CD4-positive, alpha-beta T cell treated with Interleukin-17A for 1 hour (primary cell): ENCODE results near the gene ZNF350.
"Not testable (repeated sequence)": the region's sequence is repeated elsewhere in the genome, so short reads cannot be mapped to it uniquely, and the experiment has no call there.

Experiments
- DNase-seq: peaks from one replicate; pipeline ENCODE4 v3.0.0-alpha.2; 2020

Gene ZNF350

DNA sequence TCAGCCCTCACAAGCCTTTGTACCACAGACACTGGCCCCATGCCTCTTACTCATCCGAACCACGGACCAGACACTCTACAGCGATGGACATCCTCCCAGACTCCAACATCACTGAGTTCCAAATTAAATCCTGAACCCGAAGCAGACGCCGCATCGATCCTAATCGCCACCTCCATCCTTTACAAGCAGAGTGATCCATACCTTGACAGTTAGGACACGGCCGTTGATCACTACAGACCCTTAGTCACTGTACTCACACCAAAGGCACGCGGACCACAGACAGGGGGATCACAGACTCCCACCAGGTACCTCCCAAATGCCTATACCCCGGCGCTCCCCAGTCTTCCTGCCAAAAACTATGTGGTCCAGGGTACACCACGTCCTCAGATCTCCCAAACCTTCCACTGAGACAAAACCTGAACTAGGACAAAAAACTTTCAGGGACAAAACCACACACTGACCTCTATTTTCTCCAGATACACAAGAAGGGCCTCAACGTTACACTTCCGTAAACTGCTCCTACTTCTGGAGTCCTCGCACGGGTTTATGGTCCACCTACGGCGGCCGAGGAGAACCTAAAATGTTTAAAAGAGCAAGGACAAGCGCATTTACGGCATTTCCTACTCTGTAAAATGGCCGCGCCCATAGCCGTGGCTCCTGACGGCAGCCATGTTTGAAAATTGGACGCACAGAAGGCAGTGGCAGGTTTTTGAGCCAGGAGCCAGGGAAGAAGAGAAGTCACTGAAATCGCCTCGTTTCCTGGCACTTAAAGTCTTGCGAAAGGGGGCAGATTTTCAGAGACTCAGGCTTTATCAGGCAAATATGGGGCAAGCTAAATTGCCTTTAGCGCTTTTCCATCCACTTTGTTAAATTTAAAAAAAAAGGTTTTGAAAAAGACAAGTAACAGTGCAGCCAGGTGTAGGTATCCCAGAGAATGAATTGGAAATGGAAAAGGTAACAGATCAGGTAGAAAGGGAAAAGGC, at the start of gene ZNF350:
ZNF350 (minus strand) TSS at position 532 of the 983 bp plus-strand sequence. CDS start 12,480 bp downstream, outside the sequence.
- DNase-seq = peak; percentile 96

DNA sequence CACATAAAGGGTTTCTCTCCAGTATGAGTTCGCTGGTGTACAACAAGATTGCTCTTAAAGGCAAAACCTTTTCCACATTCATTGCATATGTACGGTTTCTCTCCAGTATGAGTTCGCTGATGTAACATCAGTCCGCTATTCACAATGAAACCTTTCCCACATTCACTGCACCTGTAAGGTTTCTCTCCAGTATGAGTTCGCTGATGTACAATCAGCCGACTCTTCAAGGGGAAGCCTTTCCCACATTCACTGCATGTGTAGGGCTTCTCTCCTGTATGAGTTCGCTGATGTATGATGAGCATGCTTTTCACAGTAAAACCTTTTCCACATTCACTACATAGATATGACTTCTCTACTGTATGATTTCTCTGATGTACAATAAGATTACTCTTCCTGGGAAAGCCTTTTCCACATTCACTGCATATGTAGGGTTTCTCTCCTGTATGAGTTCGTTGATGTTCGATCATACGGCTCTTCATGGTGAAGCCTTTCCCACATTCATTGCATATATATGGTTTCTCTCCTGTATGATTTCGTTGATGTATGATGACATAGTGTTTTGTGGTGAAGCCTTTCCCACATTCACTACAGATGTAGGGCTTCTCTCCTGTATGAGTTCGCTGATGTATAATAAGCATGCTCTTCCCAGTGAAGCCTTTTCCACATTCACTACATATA, 47.5 kb upstream of the ZNF350 start:
- no peak for DNase-seq

DNA sequence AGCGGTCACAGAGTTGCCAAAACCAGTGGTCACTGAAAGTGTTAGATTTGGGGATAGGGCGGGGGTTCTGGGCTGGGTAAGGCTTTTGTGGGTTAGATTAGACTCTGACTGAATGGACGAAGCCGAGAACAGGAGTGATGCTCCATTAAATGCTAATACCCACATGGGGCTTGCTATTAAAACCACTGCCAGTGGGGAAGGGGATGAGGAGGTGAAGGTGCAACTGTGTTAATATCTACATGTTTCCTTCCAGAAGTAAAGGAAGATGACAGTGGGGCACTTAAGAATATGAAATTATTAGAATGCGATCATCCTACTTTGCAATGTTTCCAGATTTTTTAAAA, 42.1 kb upstream of the ZNF350 start:
- DNase-seq = no peak

DNA sequence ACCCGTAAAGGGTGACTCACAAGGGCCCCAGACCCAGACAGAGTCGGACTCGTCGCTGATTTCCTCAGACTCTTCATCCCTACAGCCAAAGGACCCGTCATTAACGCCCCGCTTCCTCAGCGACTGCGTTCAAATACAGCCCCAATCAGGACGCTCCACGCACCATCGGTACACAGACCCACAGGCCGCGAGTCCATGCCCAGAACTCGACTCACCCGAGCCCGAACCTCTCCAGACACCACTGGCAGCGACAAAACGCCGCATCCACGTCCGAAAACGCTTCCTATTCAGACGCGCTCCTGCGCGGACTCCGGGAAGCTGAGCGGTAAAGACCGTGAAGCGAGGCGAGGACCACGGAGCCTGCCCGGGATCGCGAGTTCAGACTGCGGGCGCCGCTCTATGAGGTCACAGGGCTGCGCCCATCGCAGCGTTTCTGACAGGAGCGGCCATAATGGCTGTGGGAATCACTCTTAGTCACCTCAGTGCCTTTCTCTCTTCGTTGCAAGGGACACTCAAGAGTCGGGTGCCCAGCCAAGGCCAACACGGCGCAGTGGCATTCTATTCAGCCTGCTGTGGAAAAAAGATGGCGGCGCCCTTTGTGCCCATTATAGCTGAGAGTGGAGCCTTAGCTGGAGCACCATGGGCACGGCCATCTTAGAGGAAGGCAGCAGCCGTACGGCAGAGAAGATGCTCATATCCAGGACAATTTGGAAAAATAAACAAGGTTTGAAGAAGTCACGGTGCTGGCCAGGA, 41.6 kb upstream of the ZNF350 start, which contains the start of gene ZNF614:
ZNF614 (minus strand) TSS at position 353 of the 753 bp plus-strand sequence. CDS start 2,634 bp downstream, outside the sequence.
- peak; percentile 87 for DNase-seq

DNA sequence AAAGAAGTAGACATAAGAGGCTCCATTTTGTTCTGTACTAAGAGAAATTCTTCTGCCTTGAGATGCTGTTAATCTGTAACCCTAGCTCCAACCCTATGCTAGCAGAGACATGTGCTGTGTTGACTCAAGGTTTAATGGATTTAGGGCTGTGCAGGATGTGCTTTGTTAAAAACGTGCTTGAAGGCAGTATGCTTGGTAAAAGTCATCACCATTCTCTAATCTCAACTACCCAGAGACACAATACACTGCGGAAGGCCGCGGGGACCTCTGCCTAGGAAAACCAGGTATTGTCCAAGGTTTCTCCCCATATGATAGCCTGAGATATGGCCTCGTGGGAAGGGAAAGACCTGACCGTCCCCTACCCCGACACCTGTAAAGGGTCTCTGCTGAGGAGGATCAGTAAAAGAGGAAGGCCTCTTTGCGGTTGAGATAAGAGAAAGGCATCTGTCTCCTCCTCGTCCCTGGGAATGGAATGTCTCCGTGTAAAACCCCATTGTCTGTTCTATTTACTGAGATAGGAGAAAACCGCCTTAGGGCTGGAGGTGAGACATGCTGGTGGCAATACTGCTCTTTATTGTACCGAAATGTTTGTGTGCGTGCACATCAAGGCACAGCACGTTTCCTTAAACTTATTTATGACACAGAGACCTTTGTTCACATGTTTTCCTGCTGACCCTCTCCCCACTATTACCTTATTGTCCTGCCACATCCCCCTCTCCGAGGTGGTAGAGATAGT, 39.8 kb upstream of the ZNF350 start:
- not testable (repeated sequence) for DNase-seq

DNA sequence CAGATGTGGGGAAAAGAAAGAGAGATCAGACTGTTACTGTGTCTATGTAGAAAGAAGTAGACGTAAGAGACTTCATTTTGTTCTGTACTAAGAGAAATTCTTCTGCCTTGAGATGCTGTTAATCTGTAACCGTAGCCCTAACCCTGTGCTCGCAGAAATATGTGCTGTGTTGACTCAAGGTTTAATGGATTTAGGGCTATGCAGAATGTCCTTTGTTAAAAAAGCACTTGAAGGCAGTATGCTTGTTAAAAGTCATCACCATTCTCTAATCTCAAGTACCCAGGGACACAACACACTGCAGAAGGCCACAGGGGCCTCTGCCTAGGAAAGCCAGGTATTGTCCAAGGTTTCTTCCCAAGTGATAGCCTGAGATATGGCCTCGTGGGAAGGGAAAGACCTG, 37.8 kb upstream of the ZNF350 start:
- not testable (repeated sequence) for DNase-seq

DNA sequence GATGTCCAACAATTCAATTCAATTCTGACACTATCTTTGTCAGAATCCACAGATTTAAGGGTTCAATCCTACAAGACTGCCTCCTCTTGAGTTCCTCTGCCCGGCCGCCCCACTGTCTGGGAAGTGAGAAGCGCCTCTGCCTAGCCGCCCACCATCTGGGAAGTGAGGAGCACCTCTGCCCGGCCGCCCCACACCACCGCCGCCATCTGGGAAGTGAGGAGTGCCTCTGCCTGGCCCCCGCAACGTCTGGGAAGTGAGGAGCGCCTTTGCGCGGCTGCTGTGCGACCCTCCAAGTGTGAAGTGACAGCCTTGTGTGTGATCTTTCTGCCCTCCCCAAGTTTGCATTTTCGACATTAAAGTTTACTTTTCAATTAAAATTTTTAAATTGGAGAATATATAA, 35.6 kb upstream of the ZNF350 start:
- no peak for DNase-seq

DNA sequence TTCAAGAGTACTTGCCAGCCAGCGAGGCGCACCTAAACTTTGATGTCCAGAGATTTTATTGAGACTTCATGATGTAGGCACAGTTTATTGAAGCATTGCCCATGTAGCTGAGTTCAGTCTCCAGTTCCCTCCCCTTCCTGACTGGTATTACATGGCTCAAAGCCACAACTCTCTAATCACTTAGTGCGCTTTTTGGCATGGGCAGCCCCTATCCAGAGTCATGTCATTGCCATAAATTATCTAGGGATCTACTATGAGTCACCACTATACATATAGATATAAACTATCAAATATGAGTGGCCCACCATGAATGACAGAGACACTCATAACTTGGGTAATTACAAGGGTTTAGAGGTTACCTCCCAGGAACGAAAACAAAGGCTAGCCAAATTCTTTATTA, 33.9 kb upstream of the ZNF350 start:
- no peak for DNase-seq

DNA sequence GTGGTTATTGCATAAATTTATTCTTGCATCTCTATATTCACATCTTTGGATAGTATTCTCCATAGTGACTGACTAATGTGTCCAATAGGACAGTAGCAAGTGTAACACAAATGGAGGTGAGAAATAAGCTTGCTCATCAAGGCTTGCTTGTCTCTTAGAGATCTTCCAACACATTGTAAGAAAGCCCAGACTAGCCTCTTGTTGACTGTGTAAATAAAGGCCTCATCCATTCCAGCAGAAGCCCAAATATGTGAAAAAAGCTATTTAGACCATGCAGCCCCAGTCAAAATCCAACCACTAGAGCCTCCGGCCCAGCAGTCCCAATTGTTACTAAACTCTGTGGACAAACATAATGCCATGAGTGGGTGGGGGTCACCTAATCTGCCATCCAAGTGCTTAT, 24.0 kb upstream of the ZNF350 start:
- no peak for DNase-seq

DNA sequence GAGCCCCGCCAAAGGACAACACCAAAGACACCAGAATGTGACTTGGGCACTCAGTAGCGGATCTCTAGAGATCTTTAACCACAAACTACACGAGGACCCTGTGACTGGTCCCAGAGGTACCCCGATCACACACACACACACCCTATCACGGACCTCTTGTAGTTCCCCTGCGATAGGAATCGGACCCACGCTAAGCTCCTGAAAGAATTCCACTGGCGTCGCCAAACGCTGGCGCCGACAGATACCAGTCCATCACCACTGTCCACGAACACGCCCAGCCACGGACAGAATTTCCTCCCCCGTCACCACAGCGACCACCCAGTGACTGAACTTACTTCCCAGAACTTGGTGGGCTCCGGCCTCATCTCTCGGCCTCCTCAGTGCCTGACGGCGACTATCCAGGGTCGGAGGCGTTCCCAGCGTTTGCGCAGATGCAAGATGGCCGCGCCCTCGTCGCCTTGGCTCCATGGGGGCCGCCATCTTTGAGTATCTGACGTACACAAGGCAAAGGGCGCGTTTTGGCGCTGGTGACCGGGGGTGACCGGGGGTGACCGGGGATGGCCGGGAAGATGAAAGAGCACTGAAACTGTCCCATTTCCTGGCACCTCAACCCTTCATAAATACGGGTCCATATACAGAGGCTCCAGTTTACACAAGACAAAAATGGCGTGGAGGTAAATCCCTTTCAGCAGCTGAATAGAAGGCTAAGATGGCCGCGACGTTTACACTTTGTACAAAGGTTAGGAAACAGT, 21.3 kb upstream of the ZNF350 start, which contains the start of gene ZNF615:
ZNF615 (minus strand) TSS at position 406 of the 752 bp plus-strand sequence. CDS start 4,500 bp downstream, outside the sequence.
- peak; percentile 89 for DNase-seq

DNA sequence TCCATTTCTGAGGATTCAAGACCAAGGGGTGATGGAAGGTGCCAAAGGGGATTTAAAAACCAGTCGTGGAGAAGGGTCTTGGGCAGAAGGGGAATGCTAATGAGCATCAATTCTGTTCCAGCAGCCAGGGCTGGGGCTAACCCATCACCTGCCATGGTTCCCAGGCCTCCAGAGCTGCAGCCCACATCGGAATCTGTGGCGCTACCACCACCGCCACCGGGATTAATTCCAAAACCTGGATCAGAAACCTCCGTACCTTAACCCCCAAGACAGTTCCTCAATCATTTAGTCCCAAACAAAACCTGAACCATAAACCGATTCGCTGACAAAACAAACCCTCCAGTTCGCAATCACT, 20.8 kb upstream of the ZNF350 start:
- DNase-seq = no peak

DNA sequence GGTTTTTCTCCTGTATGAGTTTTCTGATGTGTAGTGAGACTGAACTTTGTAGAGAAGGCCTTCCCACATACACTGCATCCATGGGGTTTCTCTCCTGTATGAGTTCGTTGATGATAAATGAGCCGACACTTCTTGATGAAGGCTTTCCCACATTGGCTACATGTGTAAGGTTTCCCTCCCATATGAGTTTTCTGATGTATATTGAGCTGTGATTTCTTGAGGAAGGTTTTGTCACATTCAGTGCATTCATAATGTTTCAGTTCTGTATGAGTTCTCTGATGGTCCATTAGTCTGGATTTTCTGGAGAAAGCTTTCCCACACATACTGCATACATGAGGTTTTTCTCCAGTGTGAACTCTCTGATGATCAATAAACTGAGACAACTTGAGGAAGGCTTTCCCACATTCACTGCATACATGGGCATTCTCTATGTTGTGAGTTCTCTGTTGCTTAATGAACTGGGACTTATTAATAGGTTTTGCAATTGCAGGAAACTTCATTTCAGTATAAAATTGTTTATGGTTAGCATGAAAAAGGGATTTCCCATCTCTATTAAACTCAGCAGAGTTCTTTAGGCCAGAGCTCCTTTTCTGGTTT, 7.5 kb upstream of the ZNF350 start:
- no peak for DNase-seq

DNA sequence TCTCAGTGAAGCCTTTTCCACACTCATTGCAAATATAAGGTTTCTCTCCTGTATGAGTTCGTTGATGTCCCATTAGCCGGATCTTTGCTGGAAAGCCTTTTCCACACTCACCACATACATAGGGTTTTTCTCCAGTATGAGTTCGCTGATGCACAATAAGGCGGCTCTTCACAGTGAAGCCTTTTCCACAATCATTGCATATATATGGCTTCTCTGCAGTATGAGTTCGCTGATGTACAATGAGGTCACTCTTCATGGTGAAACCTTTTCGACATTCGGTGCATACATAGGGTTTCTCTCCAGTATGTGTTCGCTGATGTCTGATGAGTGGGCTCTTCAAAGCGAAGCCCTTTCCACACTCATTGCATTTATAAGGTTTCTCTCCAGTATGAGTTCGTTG, 6.8 kb upstream of the ZNF350 start:
- no peak for DNase-seq

DNA sequence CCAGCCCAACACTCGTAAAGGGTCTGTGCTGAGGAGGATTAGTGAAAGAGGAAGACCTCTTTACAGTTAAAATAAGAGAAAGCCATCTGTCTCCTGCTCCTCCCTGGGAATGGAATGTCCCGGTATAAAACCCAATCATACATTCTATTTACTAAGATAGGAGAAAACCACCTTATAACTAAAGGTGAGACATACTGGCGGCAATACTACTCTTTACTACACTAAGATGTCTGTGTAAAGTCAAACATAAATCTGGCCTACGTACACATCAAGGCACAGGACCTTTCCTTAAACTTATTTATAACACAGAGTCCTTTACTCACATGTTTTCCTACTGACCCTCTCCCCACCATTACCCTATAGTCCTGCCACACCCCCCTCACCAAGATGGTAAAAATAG, 3.3 kb downstream of the ZNF350 start:
- DNase-seq = no peak

DNA sequence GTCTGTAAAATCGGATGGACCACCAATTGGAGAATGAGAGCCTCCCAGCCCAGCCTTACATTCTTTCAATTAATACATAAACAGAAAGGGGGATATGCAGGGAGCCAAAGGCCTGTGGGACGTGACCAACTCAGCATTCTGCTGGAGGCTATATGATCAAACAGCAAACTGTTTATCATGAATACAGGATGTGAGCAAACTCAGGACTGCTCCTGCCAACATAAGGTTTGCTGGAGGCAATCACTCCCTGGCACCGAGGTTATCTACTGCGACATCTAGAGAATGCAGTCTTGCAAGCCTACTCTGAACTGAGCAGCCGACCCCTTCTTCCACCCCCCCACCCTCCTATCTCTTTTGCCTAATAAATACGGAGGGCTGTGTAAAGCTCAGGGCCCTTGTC, 5.7 kb downstream of the ZNF350 start:
- not testable (repeated sequence) for DNase-seq

DNA sequence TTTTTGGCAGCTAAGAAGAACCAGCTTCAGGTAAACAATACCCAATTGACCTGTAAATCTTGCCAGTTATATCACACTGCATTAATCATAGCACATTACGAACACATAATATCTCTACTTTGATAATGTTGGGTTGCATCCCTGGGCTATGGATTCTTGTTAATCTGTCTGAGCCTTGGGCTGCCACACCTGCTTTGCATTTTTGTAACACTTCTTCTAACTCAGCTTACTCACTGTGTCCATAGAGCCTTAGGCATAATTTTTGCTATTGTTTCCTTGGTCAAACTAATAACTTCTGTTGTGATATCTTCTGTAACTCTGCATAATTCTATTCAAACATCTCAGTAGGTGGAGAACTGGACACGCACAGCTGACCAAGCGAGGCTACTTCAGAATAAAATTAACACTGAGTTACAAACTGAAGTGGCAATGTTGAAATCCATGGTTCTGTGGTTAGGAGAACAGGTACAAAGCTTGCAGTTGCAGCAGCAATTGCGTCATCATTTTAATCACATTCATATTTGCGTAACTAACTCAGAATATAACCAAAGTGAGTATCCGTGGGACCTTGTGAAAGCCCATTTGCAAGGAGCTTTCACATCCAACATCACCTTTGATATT, 6.4 kb downstream of the ZNF350 start:
- no peak for DNase-seq

DNA sequence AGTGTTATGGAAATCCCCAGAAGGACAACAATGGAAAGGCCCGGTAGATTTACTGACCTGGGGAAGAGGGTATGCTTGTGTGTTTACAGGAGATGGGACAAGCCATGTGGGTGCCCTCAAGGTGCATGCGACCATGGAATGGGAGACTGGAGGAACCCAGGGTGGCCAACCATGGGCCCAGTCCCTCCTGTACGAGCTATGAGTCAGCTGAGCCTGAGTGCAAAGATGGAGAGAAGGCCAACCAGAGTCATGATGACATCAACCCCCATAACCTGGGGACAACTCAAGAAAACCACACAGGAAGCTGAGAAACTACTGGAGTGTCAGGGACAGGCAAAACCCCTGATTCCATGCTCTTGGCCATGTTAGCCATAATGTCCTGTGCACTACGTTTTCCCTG, 7.8 kb downstream of the ZNF350 start:
- no peak for DNase-seq

DNA sequence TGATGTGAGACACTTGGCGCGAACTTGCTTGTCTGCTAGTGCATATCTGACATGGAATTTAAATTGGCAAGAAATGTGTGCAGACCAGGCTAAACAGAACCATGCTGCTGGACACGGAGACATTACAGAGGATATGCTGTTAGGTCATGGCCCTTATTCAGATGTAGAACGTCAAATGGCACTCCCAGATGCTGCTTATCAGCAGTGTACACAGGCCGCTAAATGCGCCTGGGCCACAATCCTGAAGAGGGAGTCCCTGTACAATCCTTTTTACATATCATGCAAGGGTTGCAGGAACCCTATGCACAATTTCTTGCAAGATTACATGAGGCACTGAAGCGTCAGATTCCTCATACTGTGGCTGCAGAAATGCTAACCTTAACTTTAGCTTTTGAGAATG, 9.3 kb downstream of the ZNF350 start:
- no peak for DNase-seq

DNA sequence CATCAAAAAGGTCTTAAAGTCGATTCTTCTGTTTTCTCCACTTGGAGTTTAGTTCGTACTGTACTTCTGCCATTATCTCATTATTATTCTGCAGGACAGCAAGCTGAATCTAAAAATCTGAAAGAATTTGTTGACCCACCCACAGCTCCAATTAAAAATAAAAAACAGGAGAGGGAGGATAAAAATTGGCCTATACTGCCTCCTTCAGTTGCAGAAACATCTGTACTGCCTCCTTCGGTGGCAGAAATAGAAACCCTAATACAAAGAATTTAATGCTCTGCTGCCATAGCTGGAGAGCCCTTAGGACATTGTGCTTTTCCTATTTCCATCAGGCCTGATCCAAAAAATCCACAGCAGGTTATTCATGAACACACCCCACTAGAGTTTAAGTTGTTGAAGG, 9.8 kb downstream of the ZNF350 start:
- DNase-seq = no peak

DNA sequence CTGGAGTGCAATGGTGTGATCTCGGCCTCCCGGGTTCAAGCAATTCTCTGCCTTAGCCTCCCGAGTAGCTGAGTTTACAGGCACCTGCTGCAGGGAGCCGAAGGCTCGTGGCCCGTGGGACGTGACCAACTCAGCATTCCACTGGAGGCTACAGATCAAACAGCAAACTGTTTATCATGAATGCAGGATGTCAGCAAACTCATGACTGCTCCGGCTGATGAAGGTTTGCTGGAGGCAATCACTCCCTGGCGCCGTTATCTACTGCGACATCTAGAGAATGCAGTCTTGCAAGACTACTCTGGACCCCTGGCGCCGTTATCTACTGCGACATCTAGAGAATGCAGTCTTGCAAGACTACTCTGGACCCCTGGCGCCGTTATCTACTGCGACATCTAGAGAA, 10.9 kb downstream of the ZNF350 start:
- not testable (repeated sequence) for DNase-seq

DNA sequence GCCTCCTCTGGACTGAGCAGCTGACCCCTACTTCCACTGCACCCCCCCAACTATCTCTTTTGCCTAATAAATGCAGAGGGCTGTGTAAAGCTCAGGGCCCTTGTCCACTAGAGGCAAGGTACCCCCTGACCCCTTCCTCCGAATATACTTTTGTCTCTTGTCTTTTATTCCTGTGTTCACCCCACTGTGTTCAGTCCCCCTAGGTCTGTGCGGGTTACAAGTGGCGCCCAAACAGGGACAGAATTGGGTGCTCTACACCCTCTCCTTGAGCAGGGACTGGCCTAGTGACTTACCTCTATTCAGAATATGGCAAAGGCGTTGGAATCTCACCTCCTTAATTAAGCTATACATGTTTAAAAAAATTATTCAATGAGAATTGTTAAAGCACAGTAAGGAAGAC, 15.0 kb downstream of the ZNF350 start:
- peak; percentile 25 for DNase-seq
